ENCODE results near the gene SRGAP3.

Gene SRGAP3

GRCh38 chr3:8986741-8987140, 262.7 kb downstream of the SRGAP3 start:
- TF ChIP-seq RAD21 (IDR thresholded peaks at IDR 0.05; ENCODE audit: low read depth), result no peak
- no peak for TF ChIP-seq EP300 (IDR thresholded peaks at IDR 0.05; ENCODE audit: borderline replicate concordance)
- TF ChIP-seq MAX (IDR thresholded peaks at IDR 0.05), result no peak
- TF ChIP-seq TAF1 (IDR thresholded peaks at IDR 0.05; ENCODE audit: low read depth), result no peak
- TF ChIP-seq TEAD4 (IDR thresholded peaks at IDR 0.05), result no peak
- TF ChIP-seq ZBTB7A (IDR thresholded peaks at IDR 0.05; ENCODE audit: low read depth), result no peak
- no peak for TF ChIP-seq CREB1 (IDR thresholded peaks at IDR 0.05; ENCODE audit: low read depth)
- TF ChIP-seq NFIC (IDR thresholded peaks at IDR 0.05), result no peak
- no peak for TF ChIP-seq CEBPB (IDR thresholded peaks at IDR 0.05)

GRCh38 chr3:8985876-8986275, 263.6 kb downstream of the SRGAP3 start:
- no peak for TF ChIP-seq CREB1 (IDR thresholded peaks at IDR 0.05; ENCODE audit: low read depth)
- TF ChIP-seq TAF1 (IDR thresholded peaks at IDR 0.05; ENCODE audit: low read depth), result no peak
- TF ChIP-seq YY1 (IDR thresholded peaks at IDR 0.05; ENCODE audit: low read depth), result no peak
- TF ChIP-seq EP300 (IDR thresholded peaks at IDR 0.05; ENCODE audit: borderline replicate concordance), result no peak
- no peak for TF ChIP-seq NFIC (IDR thresholded peaks at IDR 0.05)
- no peak for TF ChIP-seq TCF12 (IDR thresholded peaks at IDR 0.05; ENCODE audit: low read depth)
- TF ChIP-seq REST (IDR thresholded peaks at IDR 0.05; ENCODE audit: low read depth), result no peak
- no peak for TF ChIP-seq MAX (IDR thresholded peaks at IDR 0.05)
- no peak for TF ChIP-seq TEAD4 (IDR thresholded peaks at IDR 0.05)

- TF ChIP-seq NFIC (IDR thresholded peaks at IDR 0.05) (no peak), RAD21 (IDR thresholded peaks at IDR 0.05; ENCODE audit: low read depth) (no peak), CREB1 (IDR thresholded peaks at IDR 0.05; ENCODE audit: low read depth) (no peak), TCF12 (IDR thresholded peaks at IDR 0.05; ENCODE audit: low read depth) (no peak), EP300 (IDR thresholded peaks at IDR 0.05; ENCODE audit: borderline replicate concordance) (no peak), MAX (IDR thresholded peaks at IDR 0.05) (no peak), EGR1 (IDR thresholded peaks at IDR 0.05) (no peak), USF1 (IDR thresholded peaks at IDR 0.05) (no peak), CEBPB (IDR thresholded peaks at IDR 0.05) (no peak), ZBTB7A (IDR thresholded peaks at IDR 0.05; ENCODE audit: low read depth) (no peak), REST (IDR thresholded peaks at IDR 0.05; ENCODE audit: low read depth) (no peak), TEAD4 (IDR thresholded peaks at IDR 0.05) (no peak), FOXM1 (IDR thresholded peaks at IDR 0.05; ENCODE audit: borderline replicate concordance, low read depth) (no peak), TAF1 (IDR thresholded peaks at IDR 0.05; ENCODE audit: low read depth) (no peak)
Measured at GRCh38 chr3:8985411-8985831, 264.0 kb downstream of the SRGAP3 start.

GRCh38 chr3:8984526-8984925, 264.9 kb downstream of the SRGAP3 start:
- TF ChIP-seq MAX (IDR thresholded peaks at IDR 0.05), result no peak
- TF ChIP-seq REST (IDR thresholded peaks at IDR 0.05; ENCODE audit: low read depth), result no peak
- no peak for TF ChIP-seq RAD21 (IDR thresholded peaks at IDR 0.05; ENCODE audit: low read depth)
- no peak for TF ChIP-seq NFIC (IDR thresholded peaks at IDR 0.05)
- TF ChIP-seq CREB1 (IDR thresholded peaks at IDR 0.05; ENCODE audit: low read depth), result no peak
- no peak for TF ChIP-seq ZBTB7A (IDR thresholded peaks at IDR 0.05; ENCODE audit: low read depth)
- TF ChIP-seq EGR1 (IDR thresholded peaks at IDR 0.05), result no peak
- TF ChIP-seq TEAD4 (IDR thresholded peaks at IDR 0.05), result no peak
- no peak for TF ChIP-seq TCF12 (IDR thresholded peaks at IDR 0.05; ENCODE audit: low read depth)
- TF ChIP-seq USF1 (IDR thresholded peaks at IDR 0.05), result no peak
- TF ChIP-seq TAF1 (IDR thresholded peaks at IDR 0.05; ENCODE audit: low read depth), result no peak
- TF ChIP-seq CEBPB (IDR thresholded peaks at IDR 0.05), result no peak
- no peak for TF ChIP-seq YY1 (IDR thresholded peaks at IDR 0.05; ENCODE audit: low read depth)
- no peak for TF ChIP-seq EP300 (IDR thresholded peaks at IDR 0.05; ENCODE audit: borderline replicate concordance)
- no peak for TF ChIP-seq FOXM1 (IDR thresholded peaks at IDR 0.05; ENCODE audit: borderline replicate concordance, low read depth)
